H1 (cell line): ENCODE data around the gene NAMPT. TPM values are rescaled to one million over a fixed set of nuclear protein-coding genes. Genes with fewer than 3 reads are reported as not detected.
A peak's percentile ranks its signal among the peaks of the same experiment; 100 is the strongest.

ENCODE experiments used
- CTCF ChIA-PET: fragments of 300-600 bp; sonication (Branson Sonifier 250); formaldehyde crosslinking; loops from one replicate; lab custom pipeline; 2021; ENCODE audit not compliant: partially characterized antibody; lab: Charles Lee
- POLR2A ChIA-PET: fragments of 300-600 bp; sonication (Branson Sonifier 250); formaldehyde crosslinking; loops from one replicate; lab custom pipeline; 2021; ENCODE audit warnings: inconsistent platforms; ENCODE audit not compliant: partially characterized antibody; lab: Charles Lee
- DNase-seq, 2 experiments: peaks; one replicate each; pipeline versions ENCODE4 v3.0.0 to v3.0.0-alpha.2; 2010 to 2022; ENCODE audit warnings: low spot score in 2 of 2, low read depth in 1 of 2, mixed read lengths in 1 of 2
- FAIRE-seq: peaks from 2 replicates; lab custom pipeline; 2011; peaks lifted over from hg19 to GRCh38; lab: Jason Lieb, UNC
- H2AFZ ChIP-seq: 2 replicates; pipeline ENCODE4 v1.8.1; 2012; ENCODE audit warnings: low read length, inconsistent platforms
- H2AK5ac ChIP-seq: 2 replicates; pipeline ENCODE4 v1.6.1; 2013; ENCODE audit warnings: low read depth, low read length
- H2BK120ac ChIP-seq: replicated peaks from 2 replicates; pipeline ENCODE3; 2013; ENCODE audit warnings: low read depth, low read length, inconsistent platforms
- H2BK12ac ChIP-seq: 2 replicates; pipeline ENCODE4 v1.6.1; 2013; ENCODE audit warnings: low read depth, low read length
- H2BK15ac ChIP-seq: 2 replicates; pipeline ENCODE4 v1.6.1; 2013; ENCODE audit warnings: low read length
- H2BK20ac ChIP-seq: 2 replicates; pipeline ENCODE4 v1.6.1; 2013; ENCODE audit warnings: low read length
- H2BK5ac ChIP-seq: 2 replicates; pipeline ENCODE4 v1.6.1; 2013; ENCODE audit warnings: low read depth, low read length
- H3K14ac ChIP-seq: 2 replicates; pipeline ENCODE4 v1.6.1; 2013; ENCODE audit warnings: inconsistent platforms; ENCODE audit not compliant: insufficient read length
- H3K18ac ChIP-seq: 2 replicates; pipeline ENCODE4 v1.6.1; 2013; ENCODE audit warnings: low read length; ENCODE audit errors: extremely low read depth
- H3K23ac ChIP-seq: 2 replicates; pipeline ENCODE4 v1.6.1; 2013; ENCODE audit warnings: inconsistent platforms; ENCODE audit not compliant: insufficient read length
- H3K23me2 ChIP-seq: 2 replicates; pipeline ENCODE4 v1.6.1; 2013; ENCODE audit warnings: low read depth, low read length
- H3K27ac ChIP-seq: 2 replicates; pipeline ENCODE4 v1.6.1; 2011; ENCODE audit warnings: low read depth, low read length, inconsistent platforms
- H3K27me3 ChIP-seq, 4 experiments: replicated peaks in 1 of 4; 1 replicate in 1 of 4; 2 replicates in 3 of 4; pipeline versions ENCODE4 v1.6.1 to v1.8.1; 2011 to 2013; ENCODE audit warnings: low read length in 3 of 4, mild to moderate bottlenecking in 3 of 4, inconsistent platforms in 2 of 4, mixed read lengths in 2 of 4, moderate library complexity in 1 of 4; ENCODE audit not compliant: control insufficient read depth in 3 of 4, insufficient read depth in 3 of 4; ENCODE audit errors: extremely low read depth in 1 of 4
- H3K36me3 ChIP-seq, 4 experiments: 2 replicates each; pipeline versions ENCODE4 v1.6.1 to v1.8.1; 2011 to 2013; ENCODE audit warnings: mild to moderate bottlenecking in 4 of 4, low read length in 3 of 4, moderate library complexity in 2 of 4, control low read depth in 1 of 4, inconsistent platforms in 1 of 4; ENCODE audit not compliant: insufficient read depth in 4 of 4, control insufficient read depth in 2 of 4
- H3K4ac ChIP-seq: replicated peaks from 2 replicates; pipeline ENCODE3; 2013; ENCODE audit warnings: low read length, low read depth, mixed read lengths, inconsistent platforms; ENCODE audit not compliant: insufficient read length
- H3K4me1 ChIP-seq, 4 experiments: replicated peaks in 1 of 4; 1 replicate in 1 of 4; 2 replicates in 3 of 4; pipeline versions ENCODE4 v1.6.1 to v1.8.1; 2011 to 2013; ENCODE audit warnings: low read length in 3 of 4, inconsistent platforms in 2 of 4, mixed read lengths in 1 of 4; ENCODE audit not compliant: insufficient read depth in 4 of 4, control insufficient read depth in 3 of 4
- H3K4me2 ChIP-seq, 2 experiments: 2 replicates each; pipeline versions ENCODE4 v1.6.1 to v1.8.1; 2011 to 2013; ENCODE audit warnings: low read depth in 2 of 2, low read length in 2 of 2, control low read depth in 1 of 2, inconsistent platforms in 1 of 2, mild to moderate bottlenecking in 1 of 2; ENCODE audit not compliant: insufficient read depth in 1 of 2
- H3K4me3 ChIP-seq, 4 experiments: fragments of 200-600, 300-600 bp in 1 of 4; sonication (generic), shearing (Covaris generic), sonication (Bioruptor Twin) in 1 of 4; 2 replicates each; pipeline versions ENCODE4 v1.5.1 to v1.8.1; 2011 to 2016; ENCODE audit warnings: low read length in 4 of 4, low read depth in 3 of 4, control low read depth in 2 of 4, inconsistent platforms in 2 of 4, mild to moderate bottlenecking in 2 of 4, mixed read lengths in 1 of 4, moderate library complexity in 1 of 4; ENCODE audit not compliant: insufficient read depth in 2 of 4; ENCODE audit errors: extremely low read depth in 1 of 4
- H3K56ac ChIP-seq: replicated peaks from 2 replicates; pipeline ENCODE3; 2013; ENCODE audit warnings: low read depth, mild to moderate bottlenecking, mixed read lengths, low read length, inconsistent platforms; ENCODE audit not compliant: insufficient read length
- H3K79me1 ChIP-seq: 2 replicates; pipeline ENCODE4 v1.6.1; 2013; ENCODE audit warnings: low read depth, low read length, control low read depth
- H3K79me2 ChIP-seq, 2 experiments: 2 replicates each; pipeline versions ENCODE4 v1.6.1 to v1.8.1; 2012 to 2013; ENCODE audit warnings: low read length in 2 of 2, mild to moderate bottlenecking in 2 of 2, inconsistent platforms in 1 of 2; ENCODE audit not compliant: insufficient read depth in 2 of 2, control insufficient read depth in 1 of 2
- H3K9ac ChIP-seq, 4 experiments: replicated peaks in 1 of 4; 1 replicate in 1 of 4; 2 replicates in 3 of 4; pipeline versions ENCODE4 v1.6.1 to v1.8.1; 2011 to 2013; ENCODE audit warnings: low read depth in 3 of 4, low read length in 3 of 4, control low read depth in 2 of 4, mild to moderate bottlenecking in 2 of 4, moderate library complexity in 2 of 4, inconsistent platforms in 1 of 4; ENCODE audit errors: extremely low read depth in 1 of 4
- H3K9me3 ChIP-seq, 2 experiments: 2 replicates each; pipeline versions ENCODE4 v1.6.1 to v1.8.1; 2012 to 2013; ENCODE audit warnings: mild to moderate bottlenecking in 2 of 2, moderate library complexity in 2 of 2, control low read depth in 1 of 2, inconsistent platforms in 1 of 2, low read depth in 1 of 2, low read length in 1 of 2, mixed read lengths in 1 of 2; ENCODE audit not compliant: insufficient read depth in 2 of 2
- H4K20me1 ChIP-seq, 2 experiments: replicated peaks in 1 of 2; 2 replicates each; pipeline versions ENCODE3 to v1.8.1; 2011 to 2013; ENCODE audit warnings: inconsistent platforms in 2 of 2, low read length in 2 of 2, mild to moderate bottlenecking in 1 of 2; ENCODE audit not compliant: insufficient read depth in 2 of 2, control insufficient read depth in 1 of 2
- H4K5ac ChIP-seq: 2 replicates; pipeline ENCODE4 v1.6.1; 2013; ENCODE audit warnings: low read length, low read depth, mixed read lengths, inconsistent platforms; ENCODE audit not compliant: insufficient read length
- H4K8ac ChIP-seq: 2 replicates; pipeline ENCODE4 v1.8.0; 2013; ENCODE audit warnings: mild to moderate bottlenecking, moderate library complexity, low read length, inconsistent platforms; ENCODE audit not compliant: insufficient read depth; ENCODE audit errors: extremely low read depth
- H4K91ac ChIP-seq: replicated peaks from 2 replicates; pipeline ENCODE3; 2013; ENCODE audit warnings: low read length, mixed read lengths, inconsistent platforms; ENCODE audit not compliant: insufficient read length
- JUN ChIP-seq: IDR thresholded peaks from 2 replicates; pipeline ENCODE4 v1.6.1; 2011; ENCODE audit warnings: low read depth, mild to moderate bottlenecking, improper control_type of control experiment, low read length
- KDM1A ChIP-seq: fragments of 200-600, 300-600 bp; sonication (generic); IDR thresholded peaks from 2 replicates; pipeline ENCODE4 v1.7.1; 2016; ENCODE audit warnings: mild to moderate bottlenecking, low read length, borderline replicate concordance
- KDM4A ChIP-seq: IDR thresholded peaks from one replicate; pipeline ENCODE4 v1.7.1; 2012; ENCODE audit warnings: low read depth, mild to moderate bottlenecking, moderate library complexity, low read length, inconsistent platforms; ENCODE audit not compliant: severe bottlenecking
- SP2 ChIP-seq: IDR thresholded peaks from 2 replicates; pipeline ENCODE4 v1.6.1; 2012; ENCODE audit warnings: mild to moderate bottlenecking, low read length, inconsistent platforms
- ZNF274 ChIP-seq: IDR thresholded peaks from 2 replicates; pipeline ENCODE4 v1.7.0; 2012; ENCODE audit warnings: low read length, borderline replicate concordance; ENCODE audit errors: extremely low read depth
- WGBS, 2 experiments: shearing (Covaris generic) in 1 of 2; methylation state at CpG; one replicate each; pipeline versions ENCODE4 v1.1.6 to v1.1.7; 2013 to 2015; ENCODE audit warnings: low lambda C conversion rate in 2 of 2, mixed read lengths in 2 of 2, inconsistent platforms in 1 of 2, low coverage in 1 of 2, missing lambda C conversion rate in 1 of 2; ENCODE audit not compliant: insufficient replicate concordance in 2 of 2, insufficient coverage in 1 of 2, insufficient read length in 1 of 2; ENCODE audit errors: extremely low coverage in 1 of 2, missing lambda C conversion rate in 1 of 2; 5-methylcytosine and 5-hydroxymethylcytosine counted together
- polyA plus RNA-seq, 7 experiments: library from polyadenylated mRNA; depleted of rRNA in 3 of 7; stranded (reverse) in 5 of 7; unstranded in 2 of 7; fragments of >200 nt in 5 of 7; fragments of 200-250 nt in 2 of 7; gene quantifications; 1 replicate in 5 of 7; 2 replicates in 1 of 7; 4 replicates in 1 of 7; pipeline versions ENCODE4 v1.2.1 to v1.2.3, GENCODE V29; 2011 to 2013; ENCODE audit warnings: missing spikeins in 2 of 7, mixed read lengths in 2 of 7
- total RNA-seq: library from RNA; stranded (reverse); fragmentation: NEBNext Ultra II Directional; extraction: Animal tissue kit (Norgen Biotek cat#: 25700); gene quantifications from 2 replicates; pipeline ENCODE4 v1.2.1, GENCODE V29; 2021
- TF ChIP-seq, protein P1 (sequence below): IDR thresholded peaks from 2 replicates; pipeline ENCODE4 v1.6.1; 2012; ENCODE audit warnings: inconsistent platforms

The NAMPT gene
- total and polyA plus RNA-seq, 2 of the 8 experiments (the other 6 are each of a cell fraction or from before 2014, with no cell fraction given) = 15.4 to 95.9 TPM

DNA sequence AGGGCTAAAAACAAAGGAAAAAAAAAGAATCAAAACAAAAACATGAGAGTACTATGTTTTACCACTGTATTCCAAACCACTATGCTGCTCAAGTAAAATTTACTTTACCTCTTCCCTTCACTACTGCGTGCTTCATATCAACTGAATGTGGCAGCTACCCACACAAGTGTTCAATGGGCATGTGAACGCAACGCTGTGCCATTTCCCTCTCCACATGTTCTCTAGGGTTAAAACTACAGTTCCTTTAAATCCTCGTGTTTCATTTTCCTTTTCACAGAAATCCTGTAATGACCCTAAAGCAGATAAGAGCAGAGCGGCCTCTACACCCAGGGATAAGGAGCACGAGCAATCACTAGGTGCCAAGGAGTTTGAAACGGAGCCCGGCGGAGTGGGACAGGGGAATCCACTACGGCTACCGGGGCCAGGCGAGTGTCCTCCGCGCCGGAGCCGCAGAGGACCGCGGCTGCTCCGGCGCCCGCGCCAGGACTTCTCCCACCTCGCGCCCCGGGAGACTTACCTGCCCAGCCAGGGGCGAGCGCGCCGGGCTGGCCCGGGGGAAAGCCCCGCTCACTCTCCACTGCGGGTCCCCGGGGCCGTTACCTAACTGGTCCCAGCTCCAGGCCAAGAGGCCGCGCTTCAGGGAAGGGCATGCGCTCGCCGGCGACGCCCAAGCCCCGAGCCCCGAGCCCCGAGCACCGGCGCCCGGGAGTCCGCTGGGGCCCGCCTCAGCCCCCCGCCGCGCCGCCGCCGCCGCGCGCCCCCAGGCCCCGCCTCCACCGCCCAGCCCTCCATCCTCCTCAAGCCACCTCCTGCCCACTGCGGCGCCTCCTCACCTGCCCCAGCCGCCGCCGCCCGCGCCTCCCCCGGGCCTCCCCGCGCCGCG lies 711 bp downstream of the NAMPT start:
- DNase-seq (peak in 1 of 2 experiments; percentile 78), FAIRE-seq (no peak)
- Histone ChIP-seq H2AK5ac (peak overlapping the region; percentile 7; the same call in 1 of the 2 replicates), H2BK5ac (peak overlapping the region; percentile 53; the same call in 1 of the 2 replicates), H3K4ac (no peak overlapping the region), H3K18ac (no peak overlapping the region), H3K9me3 (no peaks in the 10 kb centered on the region), H3K27ac (peak overlapping the region; percentile 52), H2BK120ac (no peak overlapping the region), H2BK12ac (no peak overlapping the region), H3K4me1 (peaks cover 0 to 2% (median under 1%) of the 10 kb centered on the region in 4 experiments; a peak in 3 of 7 replicates), H2BK15ac (no peak overlapping the region), H3K23me2 (peaks cover 10% of the 10 kb centered on the region), H3K79me2 (peaks cover 10 to 50% of the 10 kb centered on the region in 2 experiments; a peak in 3 of 4 replicates), H3K9ac (peak overlapping the region; percentile 56 to 96 (median 77)), H2BK20ac (no peak overlapping the region), H4K5ac (no peak overlapping the region), H3K56ac (peak overlapping the region; percentile 9), H3K4me2 (peak overlapping the region; percentile 72 to 99), H4K91ac (no peak overlapping the region), H2AFZ (peak overlapping the region; percentile 43; the same call in 1 of the 2 replicates), H3K4me3 (peak overlapping the region; percentile 72 to 91 (median 78)), H4K8ac (peak overlapping the region; percentile 68; the same call in 1 of the 2 replicates), H3K14ac (no peak overlapping the region), H3K23ac (no peak overlapping the region), H4K20me1 (peaks cover 0 to 6% of the 10 kb centered on the region in 2 experiments), H3K27me3 (no peaks in the 10 kb centered on the region), H3K79me1 (no peaks in the 10 kb centered on the region; the same call in 1 of the 2 replicates), H3K36me3 (no peaks in the 10 kb centered on the region)
- CTCF ChIA-PET = interaction anchor here (0.6 to 1.2 kb wide), 3 partner anchors 16 to 380 kb away, joined by 3 to 7 read pairs (median 3); no protein-coding TSS in a partner anchor
- POLR2A ChIA-PET = interaction anchor here (0.6 to 2.3 kb wide), 4 partner anchors 43 to 117 kb away, joined by 3 to 5 read pairs (median 4); no protein-coding TSS in a partner anchor
- 0% methylated on average over 17 of the region's 72 CpGs; no CpG with 5 or more reads in 1 of the 2 experiments for WGBS, 2 experiments
- TF ChIP-seq KDM4A (peak; percentile 62), SP2 (no peak), JUN (no peak), ZNF274 (no peak), KDM1A (no peak)
- TF ChIP-seq, protein P1, sequence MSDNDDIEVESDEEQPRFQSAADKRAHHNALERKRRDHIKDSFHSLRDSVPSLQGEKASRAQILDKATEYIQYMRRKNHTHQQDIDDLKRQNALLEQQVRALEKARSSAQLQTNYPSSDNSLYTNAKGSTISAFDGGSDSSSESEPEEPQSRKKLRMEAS = peak; percentile 6; the same call in 1 of the 2 replicates
